ENCODE data around the gene METAP2.

Gene METAP2

DNA sequence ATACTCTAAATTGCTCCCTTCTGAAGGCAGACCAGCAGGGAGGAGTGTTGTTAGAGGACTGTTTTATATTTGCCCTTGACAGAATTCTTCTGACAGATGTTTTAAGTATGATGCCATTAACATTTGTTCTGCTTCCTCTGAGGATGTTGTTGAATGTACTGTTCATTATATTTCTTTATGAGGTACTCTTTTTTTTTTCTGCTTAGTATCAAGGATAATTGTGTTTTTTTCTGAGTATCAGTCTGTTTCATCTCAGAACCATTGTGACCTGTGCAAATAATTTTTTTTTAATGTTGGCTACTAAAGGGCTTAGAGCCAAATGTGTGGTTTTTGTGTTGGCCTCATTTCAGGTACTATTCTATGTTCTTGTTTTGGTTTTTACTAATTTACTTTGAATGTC is 10.6 kb downstream of the METAP2 start:
- no peak for DNase-seq (ENCODE audit: low read depth)
- no peak for TF ChIP-seq CTCF (IDR thresholded peaks at IDR 0.05; ENCODE audit: control insufficient read depth, insufficient read depth, low read depth, low read length, missing control alignments)
- no peak overlapping the region for H3K4me3 ChIP-seq (ENCODE audit: control insufficient read depth, low read depth, low read length)

- no peak for TF ChIP-seq CTCF (IDR thresholded peaks at IDR 0.05; ENCODE audit: control insufficient read depth, insufficient read depth, low read depth, low read length, missing control alignments)
- DNase-seq (ENCODE audit: low read depth), result no peak
Observed at GRCh38 chr12:95487024-95487423, 13.1 kb downstream of the METAP2 start.

DNA sequence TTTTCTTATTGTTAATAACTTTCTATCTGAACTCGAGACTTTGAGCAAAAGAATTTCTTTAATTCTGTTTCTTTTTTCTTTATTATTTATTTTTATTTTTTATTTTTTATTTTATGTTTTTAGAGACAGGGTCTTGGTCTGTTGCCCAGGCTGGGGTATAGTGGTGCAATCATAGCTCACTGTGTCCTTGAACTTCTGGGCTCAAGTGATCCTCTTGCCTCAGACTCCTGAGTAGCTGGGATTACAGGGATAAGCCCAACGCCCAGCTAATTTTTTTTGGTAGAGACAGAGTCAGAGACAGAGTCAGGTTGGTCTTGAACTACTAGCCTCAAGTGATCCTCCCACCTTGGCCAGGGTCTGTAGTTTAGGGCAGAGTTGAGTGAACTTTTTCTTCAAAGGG is 18.5 kb downstream of the METAP2 start:
- no peak for TF ChIP-seq CTCF (IDR thresholded peaks at IDR 0.05; ENCODE audit: control insufficient read depth, insufficient read depth, low read depth, low read length, missing control alignments)
- no peak for DNase-seq (ENCODE audit: low read depth)
- H3K4me3 ChIP-seq (ENCODE audit: control insufficient read depth, low read depth, low read length), result no peak overlapping the region

More at GRCh38 chr12:95487024-95487423, 13.1 kb downstream of the METAP2 start:
- H3K4me3 ChIP-seq (ENCODE audit: control insufficient read depth, low read depth, low read length), result no peak overlapping the region

DNA sequence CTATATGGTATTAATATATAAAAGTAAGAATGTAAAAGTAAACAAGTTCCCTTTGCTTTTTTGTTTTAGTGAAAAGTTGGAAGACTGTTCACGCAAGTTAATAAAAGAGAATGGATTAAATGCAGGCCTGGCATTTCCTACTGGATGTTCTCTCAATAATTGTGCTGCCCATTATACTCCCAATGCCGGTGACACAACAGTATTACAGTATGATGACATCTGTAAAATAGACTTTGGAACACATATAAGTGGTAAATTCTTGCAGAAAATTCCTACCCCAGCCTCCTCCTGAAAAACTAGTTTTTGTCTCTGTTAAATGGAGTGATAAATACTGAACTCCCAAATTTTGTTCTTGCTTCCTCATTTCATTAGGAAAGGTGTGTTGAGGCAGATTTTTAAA is 20.9 kb downstream of the METAP2 start:
- DNase-seq (ENCODE audit: low read depth), result no peak
- H3K4me3 ChIP-seq (ENCODE audit: control insufficient read depth, low read depth, low read length), result no peak overlapping the region
- TF ChIP-seq CTCF (IDR thresholded peaks at IDR 0.05; ENCODE audit: control insufficient read depth, insufficient read depth, low read depth, low read length, missing control alignments), result no peak

DNA sequence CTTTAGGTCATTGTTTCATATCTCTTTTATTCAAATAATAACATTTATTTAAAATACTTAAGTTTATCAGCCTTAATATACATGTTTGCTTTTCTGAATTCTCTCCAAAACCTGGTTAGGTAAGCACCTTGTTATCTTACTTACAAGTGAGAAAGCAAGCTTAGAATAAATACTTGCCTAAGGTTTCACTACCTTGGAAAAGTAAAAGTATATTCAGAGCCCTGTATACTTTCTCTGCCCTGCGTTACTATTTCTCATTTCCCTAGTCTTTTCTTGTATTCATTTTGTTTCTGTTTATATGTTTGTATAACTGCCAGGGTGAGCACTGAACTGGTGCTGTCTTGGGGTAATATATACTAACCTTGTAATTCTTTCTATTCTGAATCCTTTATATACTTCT is 21.5 kb downstream of the METAP2 start:
- no peak for TF ChIP-seq CTCF (IDR thresholded peaks at IDR 0.05; ENCODE audit: control insufficient read depth, insufficient read depth, low read depth, low read length, missing control alignments)
- H3K4me3 ChIP-seq (ENCODE audit: control insufficient read depth, low read depth, low read length), result no peak overlapping the region
- DNase-seq (ENCODE audit: low read depth), result no peak

DNA sequence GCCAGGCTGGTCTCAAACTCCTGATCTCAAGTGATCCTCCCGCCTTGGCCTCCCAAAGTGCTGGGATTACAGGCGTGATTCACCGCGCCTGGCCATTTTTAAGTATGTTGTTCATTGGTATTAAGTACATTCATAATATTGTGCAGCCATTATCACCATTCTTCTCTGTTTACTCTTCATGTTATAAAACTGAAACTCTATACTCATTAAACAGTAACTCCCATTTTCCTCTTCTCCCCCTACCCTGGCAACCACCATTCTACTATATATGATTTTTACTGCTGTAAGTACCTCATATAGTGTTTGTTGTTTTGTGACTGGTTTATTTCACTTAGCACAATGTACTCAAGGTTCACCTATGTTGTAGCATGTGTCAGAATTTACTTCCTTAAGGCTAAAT is 23.1 kb downstream of the METAP2 start:
- DNase-seq (ENCODE audit: low read depth), result no peak
- no peak for TF ChIP-seq CTCF (IDR thresholded peaks at IDR 0.05; ENCODE audit: control insufficient read depth, insufficient read depth, low read depth, low read length, missing control alignments)

GRCh38 chr12:95498968-95499367 is 25.0 kb downstream of the METAP2 start:
- no peak for TF ChIP-seq CTCF (IDR thresholded peaks at IDR 0.05; ENCODE audit: control insufficient read depth, insufficient read depth, low read depth, low read length, missing control alignments)
- DNase-seq (ENCODE audit: low read depth), result no peak
- no peak overlapping the region for H3K4me3 ChIP-seq (ENCODE audit: control insufficient read depth, low read depth, low read length)

More for the DNA sequence above, 23.1 kb downstream of the METAP2 start:
- no peak overlapping the region for H3K4me3 ChIP-seq (ENCODE audit: control insufficient read depth, low read depth, low read length)
